Right lobe of liver (tissue), 4 donors: ENCODE data around the gene SLC6A16.

ENCODE experiments used
- POLR2A ChIP-seq: fragments of 450-650 bp; IDR thresholded peaks from one replicate; pipeline ENCODE4 v1.6.1; 2017; ENCODE audit warnings: antibody characterized with exemption, mild to moderate bottlenecking
- TF ChIP-seq, protein P1 (sequence below), 4 donors: fragments of 200-600 bp in 3 of 4; fragments of 450-650 bp in 1 of 4; IDR thresholded peaks; one replicate each; pipeline versions ENCODE4 v1.5.1 to v1.8.0; 2016 to 2022; ENCODE audit warnings: antibody characterized with exemption in 4 of 4, mild to moderate bottlenecking in 2 of 4
- donor health status: DM: no; HTN: no; CAD: no.
- donor health status: DM: no; HTN: no; CAD: no.
- donor health status: DM: no; HTN: yes; CAD: no.

DNA sequence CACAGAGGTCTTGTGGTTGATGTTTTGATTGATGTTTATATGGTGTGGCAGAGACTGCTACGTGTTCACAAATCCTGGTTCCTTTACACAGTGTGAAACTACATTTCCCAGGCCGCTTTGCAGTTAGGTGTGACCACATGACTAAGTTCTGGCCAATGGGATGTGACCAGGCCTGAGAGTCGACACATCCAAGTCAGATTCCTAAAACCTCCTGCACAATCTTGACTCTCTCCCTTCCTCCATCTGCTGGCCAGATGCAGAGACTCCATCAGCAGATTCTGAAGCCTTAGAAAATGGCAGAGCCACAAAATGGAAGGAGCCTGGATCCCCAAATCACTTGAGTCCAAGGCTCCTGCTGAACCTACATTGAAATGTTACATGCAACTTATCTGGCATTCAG lies 22.8 kb upstream of the SLC6A16 start:
- TF ChIP-seq, protein P1, sequence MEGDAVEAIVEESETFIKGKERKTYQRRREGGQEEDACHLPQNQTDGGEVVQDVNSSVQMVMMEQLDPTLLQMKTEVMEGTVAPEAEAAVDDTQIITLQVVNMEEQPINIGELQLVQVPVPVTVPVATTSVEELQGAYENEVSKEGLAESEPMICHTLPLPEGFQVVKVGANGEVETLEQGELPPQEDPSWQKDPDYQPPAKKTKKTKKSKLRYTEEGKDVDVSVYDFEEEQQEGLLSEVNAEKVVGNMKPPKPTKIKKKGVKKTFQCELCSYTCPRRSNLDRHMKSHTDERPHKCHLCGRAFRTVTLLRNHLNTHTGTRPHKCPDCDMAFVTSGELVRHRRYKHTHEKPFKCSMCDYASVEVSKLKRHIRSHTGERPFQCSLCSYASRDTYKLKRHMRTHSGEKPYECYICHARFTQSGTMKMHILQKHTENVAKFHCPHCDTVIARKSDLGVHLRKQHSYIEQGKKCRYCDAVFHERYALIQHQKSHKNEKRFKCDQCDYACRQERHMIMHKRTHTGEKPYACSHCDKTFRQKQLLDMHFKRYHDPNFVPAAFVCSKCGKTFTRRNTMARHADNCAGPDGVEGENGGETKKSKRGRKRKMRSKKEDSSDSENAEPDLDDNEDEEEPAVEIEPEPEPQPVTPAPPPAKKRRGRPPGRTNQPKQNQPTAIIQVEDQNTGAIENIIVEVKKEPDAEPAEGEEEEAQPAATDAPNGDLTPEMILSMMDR (IDR thresholded peaks at IDR 0.05): no peak
- no peak for TF ChIP-seq POLR2A
